Smooth muscle cell (in vitro differentiated cells): ENCODE measurements around the gene ANKRD29. TPM values are rescaled to one million over a fixed set of nuclear protein-coding genes. Genes with fewer than 3 reads are reported as not detected.
A peak's percentile ranks its signal among the peaks of the same experiment; 100 is the strongest.

Experiments
- DNase-seq: peaks from one replicate; lab custom pipeline; 2025; ENCODE audit not compliant: unreplicated experiment; lab: John Stamatoyannopoulos, UW
- H2AFZ ChIP-seq: fragments of 200-600 bp; sonication (generic); 2 replicates; pipeline ENCODE4 v1.6.0; 2016; ENCODE audit warnings: antibody characterized with exemption, low read depth, mild to moderate bottlenecking
- H3F3A ChIP-seq: fragments of 200-600 bp; sonication (generic); 2 replicates; pipeline ENCODE4 v1.6.0; 2017; ENCODE audit warnings: antibody characterized with exemption, low read depth
- H3K27ac ChIP-seq: fragments of 200-600 bp; sonication (generic); 2 replicates; pipeline ENCODE4 v1.5.1; 2016; ENCODE audit warnings: low read depth, mild to moderate bottlenecking
- H3K27me3 ChIP-seq: fragments of 200-600 bp; sonication (generic); 2 replicates; pipeline ENCODE4 v1.6.1; 2016; ENCODE audit warnings: low read depth, mild to moderate bottlenecking
- H3K36me3 ChIP-seq: fragments of 200-600 bp; sonication (generic); 2 replicates; pipeline ENCODE4 v1.5.1; 2016; ENCODE audit warnings: low read depth
- H3K4me1 ChIP-seq: fragments of 200-600 bp; sonication (generic); 2 replicates; pipeline ENCODE4 v1.5.1; 2016; ENCODE audit warnings: low read depth
- H3K4me2 ChIP-seq: fragments of 200-600 bp; sonication (generic); 2 replicates; pipeline ENCODE4 v1.6.0; 2016; ENCODE audit warnings: mild to moderate bottlenecking
- H3K4me3 ChIP-seq: fragments of 200-600 bp; sonication (generic); 2 replicates; pipeline ENCODE4 v1.5.1; 2016; ENCODE audit warnings: mild to moderate bottlenecking
- H3K79me2 ChIP-seq: fragments of 200-600 bp; sonication (generic); 2 replicates; pipeline ENCODE4 v1.6.0; 2016; ENCODE audit warnings: low read depth, mild to moderate bottlenecking
- H3K9ac ChIP-seq: fragments of 200-600 bp; sonication (generic); 2 replicates; pipeline ENCODE4 v1.6.0; 2016; ENCODE audit warnings: low read depth
- H3K9me3 ChIP-seq: fragments of 200-600 bp; sonication (generic); replicated peaks from 2 replicates; pipeline ENCODE4 v1.5.1; 2016; ENCODE audit warnings: low read depth
- H4K20me1 ChIP-seq: fragments of 200-600 bp; sonication (generic); 2 replicates; pipeline ENCODE4 v1.6.0; 2016; ENCODE audit warnings: low read depth
- WGBS: methylation state at CpG from one replicate; pipeline ENCODE4 v1.1.7; 2016; ENCODE audit warnings: low lambda C conversion rate; 5-methylcytosine and 5-hydroxymethylcytosine counted together
- polyA plus RNA-seq: library from polyadenylated mRNA; unstranded; fragments of >200 nt; fragmentation: Nextera tagmentation; extraction: Ambion mirVana; gene quantifications from 2 replicates; pipeline ENCODE4 v1.2.1, GENCODE V29; 2016
- total RNA-seq: library from RNA; depleted of rRNA; stranded (reverse); fragments of >200 nt; gene quantifications from 2 replicates; pipeline ENCODE4 v1.2.3, GENCODE V29; 2014
- TF ChIP-seq, protein P1 (sequence below): fragments of 200-600 bp; sonication (generic); IDR thresholded peaks from 2 replicates; pipeline ENCODE4 v1.5.1; 2017; ENCODE audit warnings: borderline replicate concordance, mild to moderate bottlenecking, antibody characterized with exemption; ENCODE audit not compliant: insufficient read depth, poor library complexity, severe bottlenecking

ANKRD29 gene
- total and polyA plus RNA-seq, 2 experiments from 2014 or later: 0.36 TPM; not detected in 1

- Histone ChIP-seq H3K9me3 (no peaks in the 10 kb centered on the region), H4K20me1 (peaks cover 55% of the 10 kb centered on the region), H2AFZ (no peak overlapping the region), H3K36me3 (peaks cover 4% of the 10 kb centered on the region), H3K27me3 (no peaks in the 10 kb centered on the region), H3K4me1 (no peaks in the 10 kb centered on the region), H3K4me3 (no peak overlapping the region), H3K27ac (no peak overlapping the region), H3K4me2 (no peak overlapping the region), H3F3A (peaks cover 12% of the 10 kb centered on the region), H3K9ac (no peak overlapping the region), H3K79me2 (peaks cover 10% of the 10 kb centered on the region)
- DNase-seq: no peak
- TF ChIP-seq, protein P1, sequence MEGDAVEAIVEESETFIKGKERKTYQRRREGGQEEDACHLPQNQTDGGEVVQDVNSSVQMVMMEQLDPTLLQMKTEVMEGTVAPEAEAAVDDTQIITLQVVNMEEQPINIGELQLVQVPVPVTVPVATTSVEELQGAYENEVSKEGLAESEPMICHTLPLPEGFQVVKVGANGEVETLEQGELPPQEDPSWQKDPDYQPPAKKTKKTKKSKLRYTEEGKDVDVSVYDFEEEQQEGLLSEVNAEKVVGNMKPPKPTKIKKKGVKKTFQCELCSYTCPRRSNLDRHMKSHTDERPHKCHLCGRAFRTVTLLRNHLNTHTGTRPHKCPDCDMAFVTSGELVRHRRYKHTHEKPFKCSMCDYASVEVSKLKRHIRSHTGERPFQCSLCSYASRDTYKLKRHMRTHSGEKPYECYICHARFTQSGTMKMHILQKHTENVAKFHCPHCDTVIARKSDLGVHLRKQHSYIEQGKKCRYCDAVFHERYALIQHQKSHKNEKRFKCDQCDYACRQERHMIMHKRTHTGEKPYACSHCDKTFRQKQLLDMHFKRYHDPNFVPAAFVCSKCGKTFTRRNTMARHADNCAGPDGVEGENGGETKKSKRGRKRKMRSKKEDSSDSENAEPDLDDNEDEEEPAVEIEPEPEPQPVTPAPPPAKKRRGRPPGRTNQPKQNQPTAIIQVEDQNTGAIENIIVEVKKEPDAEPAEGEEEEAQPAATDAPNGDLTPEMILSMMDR: no peak
- 87% methylated on average over 5 of the region's 5 CpGs for WGBS
These were observed 90.1 kb downstream of the ANKRD29 start for GRCh38 chr18:23572570-23572969.

- TF ChIP-seq, protein P1: no peak
- Histone ChIP-seq H3K4me3 (no peak overlapping the region), H3K27ac (peak overlapping the region; percentile 21), H2AFZ (no peak overlapping the region), H3K9ac (no peak overlapping the region), H3K36me3 (peaks cover 8% of the 10 kb centered on the region), H3K9me3 (no peaks in the 10 kb centered on the region), H3K27me3 (no peaks in the 10 kb centered on the region), H4K20me1 (peaks cover 55% of the 10 kb centered on the region), H3K4me1 (no peaks in the 10 kb centered on the region), H3F3A (peaks cover 12% of the 10 kb centered on the region), H3K4me2 (no peak overlapping the region), H3K79me2 (peaks cover 10% of the 10 kb centered on the region)
- 73% methylated on average over 2 of the region's 2 CpGs for WGBS
- DNase-seq: no peak
These were observed 90.7 kb downstream of the ANKRD29 start for GRCh38 chr18:23572012-23572411.

DNA sequence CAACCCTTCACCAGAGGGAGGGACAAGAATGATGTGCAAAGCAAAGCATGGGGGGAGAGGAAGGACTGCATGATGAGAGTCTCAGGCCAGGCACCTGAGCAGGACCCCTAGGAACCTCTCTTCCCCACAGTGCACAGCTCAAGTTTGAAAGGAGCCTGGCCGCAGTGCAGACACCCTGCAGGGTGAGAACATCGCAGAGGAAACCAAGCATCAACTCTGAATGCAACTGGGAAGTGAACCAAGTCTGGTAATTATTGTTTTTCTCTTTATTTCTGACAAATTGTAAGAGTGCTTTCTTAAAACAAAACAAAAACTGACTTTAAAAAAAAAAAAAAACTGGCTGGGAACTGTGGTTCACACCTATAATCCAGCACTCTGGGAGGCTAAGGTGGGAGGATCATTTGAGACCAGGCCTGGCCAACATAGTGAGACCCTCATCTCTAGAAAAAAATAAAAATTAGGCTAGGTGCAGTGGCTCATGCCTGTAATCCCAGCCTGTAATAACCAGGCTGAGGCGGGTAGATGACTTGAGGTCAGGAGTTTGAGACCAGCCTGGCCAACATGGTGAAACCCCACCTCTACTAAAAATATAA is 91.7 kb downstream of the ANKRD29 start:
- Histone ChIP-seq H3K27ac (no peak overlapping the region), H3K36me3 (peaks cover 12% of the 10 kb centered on the region), H3K4me2 (no peak overlapping the region), H3K4me1 (no peaks in the 10 kb centered on the region), H3K27me3 (no peaks in the 10 kb centered on the region), H3K4me3 (no peak overlapping the region), H3F3A (peaks cover 12% of the 10 kb centered on the region), H4K20me1 (peaks cover 52% of the 10 kb centered on the region), H2AFZ (no peak overlapping the region), H3K79me2 (peaks cover 10% of the 10 kb centered on the region), H3K9ac (no peak overlapping the region), H3K9me3 (no peaks in the 10 kb centered on the region)
- no peak for DNase-seq
- TF ChIP-seq, protein P1: no peak
- WGBS: 79% methylated on average over 3 of the region's 3 CpGs

GRCh38 chr18:23569299-23570063 is 93.2 kb downstream of the ANKRD29 start:
- peaks cover 12% of the 10 kb centered on the region for H3K36me3 ChIP-seq
- 94% methylated on average over 5 of the region's 5 CpGs for WGBS
- TF ChIP-seq, protein P1: no peak
- peaks cover 4% of the 10 kb centered on the region for H3F3A ChIP-seq
- no peak overlapping the region for H3K4me3 ChIP-seq
- no peaks in the 10 kb centered on the region for H3K27me3 ChIP-seq
- H3K27ac ChIP-seq: peak overlapping the region; percentile 7
- no peaks in the 10 kb centered on the region for H3K9me3 ChIP-seq
- peaks cover 4% of the 10 kb centered on the region for H3K79me2 ChIP-seq
- H4K20me1 ChIP-seq: peaks cover 37% of the 10 kb centered on the region
- no peak overlapping the region for H3K9ac ChIP-seq
- H3K4me2 ChIP-seq: no peak overlapping the region
- H3K4me1 ChIP-seq: no peaks in the 10 kb centered on the region
- no peak overlapping the region for H2AFZ ChIP-seq
- DNase-seq: no peak
